NCI-H226 (cell line): ENCODE measurements around the gene CHMP1A.
"Not testable (repeated sequence)": the region's sequence is repeated elsewhere in the genome, so short reads cannot be mapped to it uniquely, and the experiment has no call there.

ENCODE experiments used
- DNase-seq: peaks from one replicate; pipeline ENCODE4 v3.0.0-alpha.2; 2015

The CHMP1A gene

GRCh38 chr16:89658221-89658879 is 842 bp upstream of the CHMP1A start:
- no peak for DNase-seq

- DNase-seq = no peak
These were observed 930 bp downstream of the CHMP1A start for GRCh38 chr16:89656435-89657121.

GRCh38 chr16:89655062-89655643 is 2.4 kb downstream of the CHMP1A start:
- no peak for DNase-seq

- DNase-seq = no peak
These were observed 3.7 kb downstream of the CHMP1A start for GRCh38 chr16:89653656-89654295.

GRCh38 chr16:89651584-89651983 is 5.9 kb downstream of the CHMP1A start:
- no peak for DNase-seq

GRCh38 chr16:89646906-89647305 is 10.6 kb downstream of the CHMP1A start:
- DNase-seq = no peak

GRCh38 chr16:89646270-89646669 is 11.2 kb downstream of the CHMP1A start:
- DNase-seq = no peak

GRCh38 chr16:89645122-89645521 is 12.4 kb downstream of the CHMP1A start:
- DNase-seq = no peak

GRCh38 chr16:89643769-89644300 is 13.7 kb downstream of the CHMP1A start:
- no peak for DNase-seq

- no peak for DNase-seq
These were observed 14.9 kb downstream of the CHMP1A start for GRCh38 chr16:89642574-89642973.

- DNase-seq = peak; percentile 12
These were observed 15.9 kb downstream of the CHMP1A start for GRCh38 chr16:89641458-89642119.

GRCh38 chr16:89639385-89639784 is 18.1 kb downstream of the CHMP1A start:
- no peak for DNase-seq

GRCh38 chr16:89638455-89638854 is 19.1 kb downstream of the CHMP1A start:
- DNase-seq = no peak

GRCh38 chr16:89637379-89637778 is 20.1 kb downstream of the CHMP1A start:
- no peak for DNase-seq

GRCh38 chr16:89636663-89637062 is 20.8 kb downstream of the CHMP1A start:
- DNase-seq = no peak

- not testable (repeated sequence) for DNase-seq
These were observed 22.8 kb downstream of the CHMP1A start for GRCh38 chr16:89634463-89635385.

- DNase-seq = peak; percentile 41
These were observed 24.4 kb downstream of the CHMP1A start for GRCh38 chr16:89633064-89633631.

- DNase-seq = no peak
These were observed 27.5 kb downstream of the CHMP1A start for GRCh38 chr16:89629827-89630610.

GRCh38 chr16:89624777-89625761 is 32.4 kb downstream of the CHMP1A start:
- no peak for DNase-seq
